NCI-H146 (cell line): ENCODE measurements around the gene CELSR1.

Experiments
- DNase-seq: peaks from one replicate; lab custom pipeline; 2025; lab: John Stamatoyannopoulos, UW

The CELSR1 gene, protein sequence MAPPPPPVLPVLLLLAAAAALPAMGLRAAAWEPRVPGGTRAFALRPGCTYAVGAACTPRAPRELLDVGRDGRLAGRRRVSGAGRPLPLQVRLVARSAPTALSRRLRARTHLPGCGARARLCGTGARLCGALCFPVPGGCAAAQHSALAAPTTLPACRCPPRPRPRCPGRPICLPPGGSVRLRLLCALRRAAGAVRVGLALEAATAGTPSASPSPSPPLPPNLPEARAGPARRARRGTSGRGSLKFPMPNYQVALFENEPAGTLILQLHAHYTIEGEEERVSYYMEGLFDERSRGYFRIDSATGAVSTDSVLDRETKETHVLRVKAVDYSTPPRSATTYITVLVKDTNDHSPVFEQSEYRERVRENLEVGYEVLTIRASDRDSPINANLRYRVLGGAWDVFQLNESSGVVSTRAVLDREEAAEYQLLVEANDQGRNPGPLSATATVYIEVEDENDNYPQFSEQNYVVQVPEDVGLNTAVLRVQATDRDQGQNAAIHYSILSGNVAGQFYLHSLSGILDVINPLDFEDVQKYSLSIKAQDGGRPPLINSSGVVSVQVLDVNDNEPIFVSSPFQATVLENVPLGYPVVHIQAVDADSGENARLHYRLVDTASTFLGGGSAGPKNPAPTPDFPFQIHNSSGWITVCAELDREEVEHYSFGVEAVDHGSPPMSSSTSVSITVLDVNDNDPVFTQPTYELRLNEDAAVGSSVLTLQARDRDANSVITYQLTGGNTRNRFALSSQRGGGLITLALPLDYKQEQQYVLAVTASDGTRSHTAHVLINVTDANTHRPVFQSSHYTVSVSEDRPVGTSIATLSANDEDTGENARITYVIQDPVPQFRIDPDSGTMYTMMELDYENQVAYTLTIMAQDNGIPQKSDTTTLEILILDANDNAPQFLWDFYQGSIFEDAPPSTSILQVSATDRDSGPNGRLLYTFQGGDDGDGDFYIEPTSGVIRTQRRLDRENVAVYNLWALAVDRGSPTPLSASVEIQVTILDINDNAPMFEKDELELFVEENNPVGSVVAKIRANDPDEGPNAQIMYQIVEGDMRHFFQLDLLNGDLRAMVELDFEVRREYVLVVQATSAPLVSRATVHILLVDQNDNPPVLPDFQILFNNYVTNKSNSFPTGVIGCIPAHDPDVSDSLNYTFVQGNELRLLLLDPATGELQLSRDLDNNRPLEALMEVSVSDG (N-terminal part only)

DNA sequence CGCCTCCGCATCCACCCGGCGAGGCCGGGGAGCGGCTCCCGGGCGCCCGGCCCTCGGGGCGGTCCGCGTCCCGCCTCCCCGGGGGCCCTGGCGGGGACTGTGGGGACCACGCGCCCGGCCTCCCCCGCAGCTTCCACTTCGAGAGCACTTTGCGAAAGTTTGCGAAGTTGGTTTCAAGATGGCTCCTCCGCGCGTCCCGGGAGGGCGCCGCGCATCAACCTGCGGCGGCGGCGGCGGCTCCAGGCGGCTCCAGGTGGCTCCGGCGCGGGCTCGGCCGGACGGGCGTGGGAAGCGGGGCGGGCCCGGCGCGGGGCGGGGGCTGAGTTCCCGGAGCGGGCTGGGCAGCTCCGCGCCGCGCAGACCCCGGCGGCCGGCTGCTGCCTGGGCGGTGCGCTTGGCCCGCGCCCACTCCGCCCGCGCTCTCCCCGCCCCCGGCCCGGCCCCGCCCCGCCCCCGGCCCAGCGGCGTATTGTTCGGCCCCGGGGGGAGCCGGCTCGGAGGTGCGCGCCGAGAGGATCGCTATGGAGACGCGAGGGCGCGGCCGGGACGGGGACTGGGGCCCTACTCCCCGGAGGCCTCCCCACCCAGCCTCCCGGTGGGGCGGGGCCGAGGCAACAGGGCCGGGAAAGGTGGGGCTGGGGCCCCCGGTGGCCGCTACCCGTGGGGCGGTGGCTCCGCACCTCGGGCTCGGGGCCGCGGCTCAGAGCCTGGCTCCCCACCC is at the start of gene CELSR1:
TSS of gene CELSR1 (minus strand) at position 396 of the 721 bp plus-strand sequence. CDS start 450 bp downstream, outside the sequence.
- DNase-seq: peak; percentile 68

DNA sequence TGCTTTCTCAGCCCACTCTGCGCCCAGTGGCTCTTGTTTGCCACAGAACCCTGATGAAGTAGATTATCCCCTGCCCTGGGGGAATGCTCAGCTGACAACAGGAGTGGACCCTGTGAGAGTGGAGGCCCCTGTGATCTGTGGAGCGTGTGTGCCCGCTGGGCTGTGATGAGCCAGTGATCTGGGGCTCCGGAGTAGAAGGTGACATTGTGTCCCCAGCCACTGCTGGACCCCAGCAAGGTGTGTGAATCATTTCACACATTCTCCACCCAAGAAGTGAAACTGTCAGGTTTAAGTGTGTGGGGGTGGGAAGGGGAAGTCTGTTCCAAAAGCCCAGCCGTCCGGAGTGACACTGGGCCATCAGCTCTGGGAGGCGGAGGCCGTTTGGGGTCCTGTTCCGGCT is 49.6 kb upstream of the CELSR1 start:
- DNase-seq: no peak

DNA sequence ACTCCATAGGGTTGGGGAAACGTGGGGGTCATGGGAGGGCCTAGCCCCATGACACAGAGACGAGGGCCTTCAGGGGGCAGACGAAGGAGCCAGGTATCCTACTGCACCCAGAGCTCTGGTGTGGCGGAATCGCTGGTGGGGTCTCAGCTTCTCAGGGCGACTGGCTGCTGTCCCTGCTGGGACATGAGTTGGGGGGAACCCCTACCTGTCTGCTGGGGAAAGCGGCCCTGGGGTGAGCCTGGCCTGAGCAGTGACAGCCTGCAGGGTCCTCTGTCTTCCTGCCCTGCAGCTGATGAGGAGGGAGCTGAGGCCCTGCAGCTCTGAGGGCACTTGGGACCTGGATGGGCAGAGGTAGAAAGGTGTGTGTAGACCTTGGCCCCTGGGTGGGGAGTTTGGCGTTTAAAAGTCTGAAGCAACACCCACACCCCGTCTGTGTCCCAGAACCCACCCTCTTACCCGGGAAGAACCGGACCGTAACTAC is 49.2 kb upstream of the CELSR1 start:
- no peak for DNase-seq

DNA sequence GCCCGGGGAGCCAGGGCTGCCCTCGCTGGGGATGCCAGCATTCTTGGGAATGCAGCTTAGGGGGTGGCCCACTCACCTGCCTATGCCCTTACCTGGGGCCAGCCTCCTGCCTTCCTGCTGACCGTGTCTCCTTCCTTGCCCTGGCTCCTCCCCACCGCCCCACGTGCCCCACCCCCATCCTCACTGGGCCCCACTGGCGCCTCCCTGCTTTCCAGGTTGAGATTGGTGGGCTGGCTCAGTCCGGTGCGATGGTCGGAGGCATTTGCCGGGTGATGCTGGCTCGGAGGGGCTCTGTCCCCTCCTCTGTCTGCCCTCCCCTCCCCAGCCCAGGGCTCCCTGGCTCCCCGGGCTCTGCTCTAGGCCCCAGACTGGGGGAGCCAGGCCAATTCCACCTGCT is 48.7 kb upstream of the CELSR1 start:
- DNase-seq: no peak

DNA sequence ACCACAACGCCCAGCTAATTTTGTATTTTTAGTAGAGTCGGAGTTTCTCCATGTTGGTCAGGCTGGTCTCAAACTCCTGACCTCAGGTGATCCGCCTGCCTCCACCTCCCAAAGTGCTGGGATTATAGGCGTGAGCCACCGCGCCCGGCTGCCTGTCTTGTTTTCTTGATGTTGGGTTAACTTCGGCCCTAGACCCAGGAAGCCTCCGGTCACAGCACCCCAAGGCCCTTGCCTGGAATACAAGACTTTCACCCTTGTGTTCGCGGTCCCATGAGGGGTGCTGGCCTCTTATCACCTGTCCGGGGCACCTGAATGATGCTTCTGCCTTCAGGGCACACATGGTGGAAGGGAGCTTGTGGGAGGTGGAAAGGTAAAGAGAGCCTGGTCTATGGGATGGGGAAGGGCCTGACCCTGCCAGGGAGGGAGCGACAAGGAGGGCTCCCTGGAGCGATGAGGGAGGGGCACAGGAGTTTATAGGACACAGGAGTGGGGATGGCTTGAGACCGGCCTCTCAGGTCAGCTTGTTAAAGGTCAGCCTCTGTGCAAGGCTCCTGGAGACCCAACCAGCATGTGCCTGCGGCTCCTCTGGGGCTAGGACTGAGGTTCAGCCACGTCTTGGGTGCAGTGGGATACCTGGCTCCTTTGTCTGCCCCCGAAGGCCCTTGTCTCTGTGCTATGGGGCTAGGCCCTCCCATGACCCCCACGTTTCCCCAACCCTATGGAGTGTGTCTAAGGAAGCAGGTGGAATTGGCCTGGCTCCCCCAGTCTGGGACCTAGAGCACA is 48.1 kb upstream of the CELSR1 start:
- DNase-seq: no peak

DNA sequence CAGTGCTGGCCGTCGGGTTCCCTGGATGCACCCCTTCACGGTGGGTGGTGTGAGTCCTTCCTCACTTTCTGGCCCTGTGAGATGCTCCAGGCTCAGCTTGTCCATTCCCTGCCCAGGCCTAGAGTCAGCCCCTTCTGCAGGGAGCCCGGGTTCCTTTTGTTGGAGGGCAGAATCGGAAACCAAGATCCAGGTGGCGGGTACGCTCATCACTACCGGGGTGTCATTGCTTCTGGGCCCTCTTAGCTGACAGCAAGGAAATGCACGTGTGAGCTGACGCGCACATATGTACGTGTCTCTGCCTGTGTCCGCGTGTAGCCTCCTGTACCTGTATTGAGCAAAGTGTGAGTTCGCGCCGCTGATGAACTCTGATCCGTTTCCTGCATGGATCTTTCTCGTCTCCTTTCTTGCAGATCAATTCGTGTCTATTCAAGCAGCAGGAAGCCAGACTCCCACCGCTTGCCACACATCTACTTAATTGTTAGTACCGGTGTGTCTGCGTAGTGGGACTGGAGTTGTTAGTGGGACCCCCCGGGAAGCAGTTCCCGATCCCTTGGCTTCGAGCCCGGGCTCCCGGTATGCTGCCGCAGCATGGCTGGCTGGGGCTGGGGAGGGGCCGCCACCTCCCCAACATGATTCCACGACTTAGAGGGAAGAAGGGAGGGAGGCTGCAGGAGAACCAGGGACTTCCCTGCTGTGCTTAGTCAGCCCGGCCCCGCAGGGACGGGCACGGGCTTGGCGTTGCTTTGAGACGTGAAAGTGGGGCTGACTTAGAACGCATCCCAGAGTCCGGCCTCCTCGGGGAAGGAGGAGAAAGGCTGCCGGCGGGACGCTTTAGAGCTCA is 46.9 kb upstream of the CELSR1 start:
- peak; percentile 86 for DNase-seq

DNA sequence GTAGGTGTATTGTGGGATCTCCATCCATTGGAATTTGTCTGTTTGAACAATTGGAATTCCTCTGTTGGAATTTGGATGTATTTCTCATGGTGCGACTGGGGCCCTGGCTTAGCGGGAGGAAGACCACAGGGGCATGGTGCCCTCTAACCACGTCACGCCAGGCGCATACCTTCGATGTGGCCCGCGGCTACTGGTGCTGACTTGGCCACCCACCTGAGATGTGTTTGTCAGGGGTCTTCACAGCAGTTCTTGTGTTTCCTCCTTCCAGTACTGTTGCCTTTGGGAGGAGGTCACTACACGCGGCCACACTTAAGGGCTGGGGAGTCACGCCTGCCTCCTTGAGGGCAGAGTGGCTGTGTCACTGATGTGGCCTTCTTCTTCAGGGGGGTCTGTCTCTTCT is 46.2 kb upstream of the CELSR1 start:
- DNase-seq: no peak

DNA sequence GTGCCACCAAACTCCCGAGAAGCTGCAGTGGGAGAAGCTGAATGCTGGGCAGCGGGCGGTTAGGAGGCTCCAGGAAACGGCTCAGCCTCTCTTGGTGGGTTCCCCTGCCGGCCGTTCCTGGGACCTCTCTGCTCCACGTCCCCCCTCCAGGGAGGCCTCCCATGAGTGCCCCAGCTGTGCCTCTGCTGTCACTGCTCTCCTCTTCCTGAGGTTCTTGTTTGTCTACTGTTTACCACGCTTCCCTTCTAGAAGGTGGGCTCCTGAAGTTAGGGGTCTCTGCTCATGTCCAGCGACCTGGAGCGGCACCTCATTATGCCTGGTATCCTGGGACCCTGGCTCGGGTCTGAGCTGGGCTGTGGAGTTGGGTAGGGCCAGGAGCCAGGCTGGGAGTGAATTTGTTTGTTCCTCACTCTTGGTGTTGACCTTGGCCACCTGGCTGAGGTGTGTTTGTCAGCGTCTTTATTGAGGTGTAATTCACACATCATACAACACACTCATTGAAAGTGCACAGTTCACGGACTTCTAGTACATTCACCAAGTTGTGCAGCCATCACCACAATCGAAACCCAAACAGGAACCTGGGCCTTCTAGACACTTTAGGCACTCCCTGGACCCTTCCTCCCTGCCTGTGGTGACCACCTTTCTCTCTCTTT is 45.0 kb upstream of the CELSR1 start:
- no peak for DNase-seq

DNA sequence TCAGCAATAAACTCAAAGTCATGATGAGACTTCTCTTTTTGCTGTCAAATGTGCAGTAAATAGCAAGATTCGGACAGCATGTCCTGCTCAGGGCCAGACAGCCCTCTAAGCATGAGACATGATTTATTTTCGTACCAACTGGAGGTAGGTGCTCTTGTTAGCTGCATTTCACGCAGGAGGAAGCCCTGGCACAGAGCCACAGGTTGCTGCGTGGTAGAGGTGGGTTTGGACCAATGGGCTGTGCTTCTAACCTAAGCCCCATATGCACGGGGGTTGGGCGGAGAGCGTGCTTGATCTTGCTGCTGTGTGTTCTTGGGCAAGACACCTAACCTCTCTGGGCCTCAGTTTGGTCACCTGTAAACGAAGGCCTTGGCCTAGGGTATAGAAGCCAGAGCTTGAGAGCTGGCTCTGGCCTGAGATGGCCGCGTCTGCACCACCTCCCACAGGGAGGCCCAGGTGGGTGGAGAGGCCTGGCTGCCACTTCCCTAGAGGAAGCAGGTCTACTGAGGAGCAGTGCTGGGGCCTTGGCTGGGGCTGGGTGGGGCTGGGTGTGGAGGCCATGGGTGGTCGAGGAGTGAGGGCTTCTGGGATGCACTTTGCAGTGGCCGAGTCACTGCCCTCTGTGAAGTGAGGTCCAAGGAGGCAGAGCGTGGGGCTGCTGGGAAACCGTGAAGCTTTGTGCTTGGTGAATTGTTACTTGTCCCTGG is 44.3 kb upstream of the CELSR1 start:
- DNase-seq: no peak

DNA sequence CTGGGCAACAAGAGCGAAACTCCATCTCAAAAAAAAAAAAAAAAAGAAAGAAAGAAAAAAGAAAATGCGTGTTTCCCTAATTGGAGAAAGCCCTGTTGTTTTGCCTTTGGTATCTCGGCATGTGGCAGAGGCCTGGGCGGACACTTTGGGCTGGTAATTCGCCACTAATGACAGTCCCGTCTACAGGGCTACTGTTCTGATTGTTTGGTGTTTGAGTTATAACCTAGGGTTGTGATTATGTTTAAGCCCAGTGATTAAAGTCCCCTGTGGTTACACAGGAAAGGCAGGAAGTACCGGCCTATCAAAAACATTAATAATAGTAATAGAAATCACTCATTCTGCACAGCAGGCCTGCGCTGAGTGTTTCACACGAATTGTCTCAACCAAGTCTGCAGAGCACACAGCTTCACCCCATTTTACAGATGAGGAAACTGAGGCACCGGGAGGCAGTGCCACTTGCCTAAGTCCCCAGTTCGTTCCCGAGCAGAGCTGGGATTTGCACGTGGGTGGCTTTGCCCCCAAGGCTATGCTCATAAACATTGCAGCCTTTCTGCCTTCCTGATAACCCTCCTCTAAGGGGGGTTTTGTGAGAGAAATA is 43.6 kb upstream of the CELSR1 start:
- peak; percentile 63 for DNase-seq

DNA sequence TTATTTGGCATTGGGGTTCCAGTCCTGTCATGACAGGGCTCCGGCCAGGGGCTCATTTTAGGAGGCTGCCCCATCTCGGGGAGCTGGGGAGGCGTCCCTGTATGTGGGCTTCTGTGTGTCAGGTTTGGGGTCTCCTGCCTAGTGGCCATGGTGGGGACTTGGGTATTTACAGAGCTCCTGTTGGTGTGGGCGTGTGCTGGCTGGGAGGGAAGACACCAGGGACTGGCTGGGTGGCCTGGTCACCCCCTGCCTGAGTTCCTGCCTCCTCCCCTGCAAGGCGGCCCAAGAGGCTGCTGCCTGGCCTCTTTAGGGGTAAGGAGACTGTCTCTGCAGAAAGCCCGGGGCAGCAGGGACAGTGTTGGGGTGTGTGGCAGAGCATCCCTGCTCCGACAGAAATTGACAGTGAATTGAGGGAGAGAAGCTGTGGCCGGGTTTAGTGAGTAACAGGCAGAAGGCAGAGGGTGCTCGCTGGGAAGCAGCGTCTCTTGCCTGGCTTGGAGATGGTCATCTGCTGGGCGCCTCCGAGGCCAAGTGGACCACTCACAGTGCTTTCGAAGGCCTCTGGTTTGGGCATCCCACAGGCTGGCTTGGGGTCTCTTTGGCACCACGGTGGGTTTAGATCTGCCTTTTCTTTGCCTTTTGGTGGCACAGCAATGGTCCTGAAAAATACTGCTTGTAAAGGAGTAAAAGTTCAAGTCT is 42.5 kb upstream of the CELSR1 start:
- DNase-seq: no peak

DNA sequence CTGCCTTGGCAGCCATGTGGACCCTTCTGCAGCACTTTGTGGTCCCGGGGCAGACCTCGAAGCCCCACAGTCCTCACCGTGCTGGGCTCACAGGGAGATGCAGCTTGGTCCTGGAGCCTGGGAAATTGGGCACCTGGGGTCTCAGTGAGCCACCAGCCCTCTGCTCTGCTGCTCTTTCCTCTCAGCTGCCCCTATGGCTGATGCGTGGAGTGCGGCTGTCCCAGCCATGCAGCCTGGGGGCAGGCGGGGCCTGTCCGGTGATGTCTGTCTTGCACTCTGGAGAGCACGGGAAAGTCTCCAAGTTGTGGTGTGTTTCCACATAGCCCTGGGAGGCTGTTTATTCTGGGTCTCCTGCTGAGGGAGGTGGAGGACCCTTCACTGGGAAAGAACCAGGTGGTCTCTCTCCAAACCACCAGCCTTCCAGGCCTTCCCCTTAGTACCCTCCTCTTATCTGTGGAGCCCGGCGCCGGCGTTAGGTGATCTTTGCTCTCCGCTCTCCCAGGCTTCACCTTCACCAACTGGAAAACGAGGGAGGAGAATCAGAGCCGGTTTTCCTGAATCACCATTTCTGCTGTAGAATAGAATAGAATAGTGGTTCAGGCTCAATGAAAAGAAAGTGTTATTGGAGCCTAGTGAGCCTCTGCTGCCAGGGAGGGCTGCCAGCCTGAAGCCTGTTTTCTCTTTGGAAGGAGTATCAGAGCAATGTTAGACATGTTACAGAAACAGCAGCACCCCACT is 41.6 kb upstream of the CELSR1 start:
- DNase-seq: no peak

DNA sequence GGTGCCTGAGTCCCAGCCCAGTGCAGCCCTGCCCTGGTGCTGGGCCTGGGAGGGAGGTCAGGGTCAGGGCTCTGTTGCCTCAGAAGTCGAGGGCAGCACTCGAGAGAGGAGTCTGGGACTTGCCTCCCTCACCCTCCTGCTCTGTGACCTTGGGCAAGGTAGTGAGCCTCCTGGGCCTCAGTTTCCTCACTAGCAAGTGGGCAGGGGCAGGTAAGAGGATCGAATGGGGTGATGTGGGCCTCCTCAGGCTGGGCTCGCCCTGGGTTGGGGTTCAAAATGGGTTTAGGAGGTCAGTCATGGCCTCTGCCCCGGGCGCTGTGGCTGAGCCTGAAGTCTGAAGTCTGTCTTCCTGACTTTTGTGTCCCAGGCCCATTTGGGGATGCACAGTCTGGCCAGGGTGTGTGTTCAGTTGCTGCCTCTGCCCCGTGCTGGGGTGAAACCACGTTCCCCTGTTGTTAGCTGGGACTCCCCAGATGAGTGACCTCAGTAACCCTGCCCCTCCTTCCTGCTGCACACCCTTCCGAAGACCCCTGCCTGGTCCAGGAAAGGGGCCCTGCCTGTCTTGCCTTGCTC is 40.9 kb upstream of the CELSR1 start:
- no peak for DNase-seq

DNA sequence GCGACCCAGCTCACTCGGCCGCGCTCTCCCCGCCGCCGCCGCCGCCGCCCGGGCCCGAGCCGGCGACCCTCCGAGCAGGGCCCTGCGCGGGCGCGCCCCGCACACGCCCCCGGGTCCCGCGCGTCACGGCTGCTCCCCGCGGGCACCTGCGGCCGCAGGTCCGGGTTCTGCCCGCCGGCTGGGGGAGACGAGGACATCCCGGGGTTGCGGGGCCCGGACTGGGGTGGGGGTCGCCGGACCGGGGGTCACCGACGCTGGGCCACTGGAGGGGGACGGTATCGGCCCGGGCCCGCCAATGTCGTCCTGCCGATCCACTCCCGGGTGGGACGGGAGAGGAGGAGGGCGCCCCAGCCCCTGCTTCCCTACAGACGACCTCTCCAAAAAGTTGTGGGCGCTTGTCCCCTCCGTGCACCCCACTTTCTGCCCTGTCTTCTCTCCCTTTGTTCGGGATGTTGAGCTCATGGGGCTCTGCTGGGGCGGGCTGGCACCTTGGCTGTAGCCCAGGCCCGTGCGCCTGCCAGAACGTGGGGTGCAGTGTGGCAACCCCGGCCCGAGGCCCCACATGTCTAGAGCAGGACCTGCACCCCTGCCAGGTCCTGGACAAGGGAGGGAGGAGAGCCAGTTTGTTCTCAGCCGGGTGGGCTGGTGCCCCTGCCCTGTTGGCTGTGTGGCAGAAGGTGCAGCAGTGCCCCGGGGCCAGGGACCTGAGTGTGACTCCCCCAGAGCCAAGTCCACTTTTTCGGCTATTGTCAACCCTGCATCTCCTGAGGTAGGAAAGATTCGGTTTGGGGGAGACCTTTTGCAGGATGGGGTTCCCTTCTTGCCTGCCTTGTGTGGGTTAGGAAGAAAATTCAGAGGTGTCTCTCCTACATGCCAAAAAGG is 40.2 kb upstream of the CELSR1 start:
- no peak for DNase-seq

DNA sequence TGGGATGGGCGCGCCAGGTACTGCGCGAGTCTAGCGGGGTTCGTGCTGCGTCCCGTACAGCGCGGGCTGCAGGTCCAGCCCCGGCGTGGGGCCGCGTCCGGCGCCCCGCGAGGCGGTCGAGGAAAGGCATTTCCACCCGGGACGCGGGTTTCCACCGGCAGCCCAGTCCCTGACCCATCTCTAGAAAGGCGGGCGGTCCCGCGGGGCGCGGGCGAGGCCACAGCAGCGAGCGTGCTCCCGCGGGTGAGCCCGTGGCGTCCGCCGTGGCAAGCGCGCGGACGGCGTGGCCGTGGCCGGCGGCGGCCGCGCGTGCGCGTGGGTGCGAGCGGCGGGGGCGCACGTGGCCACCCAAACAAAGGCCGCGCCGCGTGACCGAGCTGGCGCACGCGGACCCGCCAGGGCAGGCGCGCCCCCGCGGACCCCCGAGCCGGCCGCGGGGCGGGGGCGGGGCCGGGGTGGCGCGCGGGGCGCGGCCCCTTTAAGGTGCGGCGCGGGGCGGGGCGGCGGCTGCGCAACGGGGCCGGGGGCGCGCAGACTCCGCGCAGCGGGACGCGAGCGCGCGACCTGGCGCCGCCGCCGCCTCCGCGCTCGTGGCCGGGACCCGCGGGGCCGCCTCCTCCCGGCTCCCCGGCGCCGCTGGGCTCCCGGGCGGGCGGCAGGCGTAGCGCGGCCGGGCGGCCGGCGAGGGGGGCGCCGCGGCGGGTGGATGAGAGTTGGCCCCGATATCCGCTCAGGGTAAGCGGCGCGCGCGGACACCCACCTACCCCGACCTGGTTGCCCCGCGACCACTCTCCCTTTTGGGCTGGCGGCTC is 39.3 kb upstream of the CELSR1 start:
- DNase-seq: peak; percentile 34
